HG02981 (cell line): Measurements from ENCODE around the gene CEACAM8.
"Not testable (repeated sequence)": the region's sequence is repeated elsewhere in the genome, so short reads cannot be mapped to it uniquely, and the experiment has no call there.

Experiments
- ATAC-seq: cut with Tn5 transposase; IDR thresholded peaks from one replicate; pipeline ENCODE4 v1.9.1; 2021; ENCODE audit warnings: mild to moderate bottlenecking, moderate library complexity; ENCODE audit not compliant: unreplicated experiment

CEACAM8 gene

DNA sequence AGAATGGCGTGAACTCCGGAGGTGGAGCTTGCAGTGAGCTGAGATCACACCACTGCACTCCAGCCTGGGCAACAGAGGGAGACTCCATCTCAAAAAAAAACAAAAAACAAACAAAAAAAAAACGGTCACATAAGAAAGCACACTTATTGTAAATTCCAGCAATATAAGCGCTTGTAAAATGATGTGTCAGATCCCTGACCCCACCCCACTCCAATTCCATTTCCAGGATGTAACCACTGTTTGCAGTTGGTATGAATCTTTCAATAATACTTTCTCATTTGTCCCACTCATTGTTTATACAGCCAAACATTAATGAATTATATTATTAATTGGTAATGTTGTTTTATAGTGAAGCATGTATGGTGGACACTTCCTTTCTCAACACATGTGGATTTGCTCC is 50.6 kb downstream of the CEACAM8 start:
- ATAC-seq: no peak

DNA sequence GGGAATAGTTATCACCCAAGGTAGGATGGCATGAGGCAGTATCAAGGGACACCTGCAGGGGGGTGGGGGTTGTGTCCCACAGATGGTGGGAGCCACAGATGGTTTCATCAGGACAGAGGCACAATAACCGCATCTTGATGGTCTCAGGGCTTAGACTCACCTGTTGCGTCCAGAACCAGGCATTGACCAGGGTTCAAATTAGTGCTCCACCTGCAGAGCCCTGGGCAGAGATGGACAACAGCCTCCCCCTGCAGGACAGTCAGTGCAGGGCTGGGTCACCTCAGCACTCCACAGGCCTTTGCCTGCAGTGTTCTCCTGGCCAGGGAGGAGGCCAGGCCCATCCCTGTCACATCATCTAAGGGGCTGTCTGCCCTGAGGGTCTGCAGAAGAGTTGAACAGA is 51.9 kb downstream of the CEACAM8 start:
- no peak for ATAC-seq

DNA sequence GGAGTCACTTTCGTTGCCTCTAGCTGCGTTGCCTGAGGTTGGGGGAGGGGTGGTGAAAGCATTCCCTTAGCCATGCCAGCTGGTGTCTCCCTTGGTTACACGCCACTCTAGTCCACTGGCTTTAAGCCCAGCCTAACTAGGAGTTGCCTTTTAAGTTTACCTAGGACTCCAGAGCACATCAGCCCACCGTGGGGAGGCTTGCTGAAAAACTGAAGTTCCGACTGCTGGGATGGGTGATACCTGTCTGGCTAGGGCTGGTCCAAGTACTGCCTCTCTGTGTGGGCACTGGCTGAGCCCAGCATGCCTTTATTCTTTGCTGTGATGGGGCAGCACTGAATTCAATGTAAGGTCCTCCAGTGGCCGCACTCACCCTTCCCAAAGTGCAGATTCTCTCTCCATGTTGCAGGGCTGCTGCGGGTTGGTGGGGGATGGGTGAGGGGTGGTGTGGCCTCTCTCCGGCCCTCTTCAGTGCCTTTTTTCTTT is 54.6 kb downstream of the CEACAM8 start:
- ATAC-seq: no peak

DNA sequence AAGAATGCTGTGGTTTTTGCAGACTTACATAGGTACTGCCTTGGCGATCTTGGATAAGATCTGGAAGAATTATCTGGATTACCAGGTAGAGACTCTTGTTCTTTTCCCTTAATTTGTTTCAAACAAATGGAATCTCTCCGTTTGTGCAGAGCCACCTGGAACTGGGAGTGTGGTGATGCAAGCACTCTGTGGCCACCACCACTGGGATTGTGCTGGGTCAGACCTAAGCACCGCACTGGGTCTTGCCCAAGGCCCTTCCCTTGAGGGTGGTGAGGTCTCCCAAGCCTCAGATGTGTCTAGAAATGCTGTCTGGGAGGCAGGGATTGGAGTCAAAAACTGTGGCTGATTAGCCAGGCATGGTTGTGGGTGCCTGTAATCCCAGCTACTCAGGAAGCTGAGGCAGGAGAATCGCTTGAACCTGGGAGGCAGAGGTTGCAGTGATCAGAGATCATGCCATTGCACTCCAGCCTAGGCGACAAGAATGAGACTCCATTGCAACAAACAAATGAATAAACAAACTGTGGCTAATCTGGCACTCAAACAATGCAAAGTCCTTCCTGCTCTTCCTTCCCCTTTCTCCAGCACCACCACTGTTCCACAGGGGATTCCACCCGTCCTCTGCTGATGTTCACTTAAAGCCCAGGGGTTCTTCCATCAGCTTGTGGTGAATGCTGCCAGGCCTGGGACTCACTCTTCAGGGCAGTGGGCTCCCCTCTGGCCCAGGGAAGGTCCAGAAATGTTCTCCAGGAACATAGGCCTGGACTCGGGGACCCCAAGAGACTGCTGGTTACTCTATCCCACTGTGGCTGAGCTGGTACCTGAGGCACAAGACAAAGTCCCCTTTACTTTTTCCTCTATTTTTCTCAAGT is 55.6 kb downstream of the CEACAM8 start:
- no peak for ATAC-seq

DNA sequence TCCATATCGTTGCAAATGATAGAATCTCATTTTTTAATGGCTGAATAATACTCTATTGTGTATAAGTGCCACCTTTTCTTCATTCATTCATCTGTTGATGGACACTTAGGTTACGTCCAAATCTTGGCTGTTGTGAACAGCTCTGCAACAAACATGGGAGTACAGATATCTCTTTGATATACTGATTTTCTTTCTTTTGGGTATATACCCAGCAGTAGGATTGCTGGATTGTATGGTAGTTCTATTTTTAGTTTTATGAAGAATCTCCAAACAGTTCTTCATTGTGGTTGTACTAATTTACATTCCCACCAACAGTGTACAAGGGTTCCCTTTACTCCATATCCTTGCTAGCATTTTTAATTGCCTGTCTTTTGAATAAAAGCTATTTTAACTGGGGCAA is 59.4 kb downstream of the CEACAM8 start:
- not testable (repeated sequence) for ATAC-seq

DNA sequence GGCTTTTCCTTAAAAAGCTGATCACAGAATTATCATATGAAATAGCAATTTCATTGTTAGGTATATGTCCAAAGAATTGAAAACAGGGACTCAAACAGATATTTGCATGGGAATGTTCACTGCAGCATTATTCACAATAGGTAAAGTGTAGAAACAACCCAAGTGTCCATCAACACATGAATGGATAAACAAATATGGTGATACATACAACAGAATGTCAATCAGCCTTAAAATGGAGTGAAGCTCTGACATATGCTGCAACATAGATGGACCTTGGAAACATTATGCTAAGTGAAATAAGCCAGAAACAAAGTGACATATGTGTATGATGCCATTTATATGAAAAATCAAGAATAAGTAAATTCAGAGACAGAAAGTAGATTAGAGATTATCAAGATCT is 60.3 kb downstream of the CEACAM8 start:
- ATAC-seq: no peak

DNA sequence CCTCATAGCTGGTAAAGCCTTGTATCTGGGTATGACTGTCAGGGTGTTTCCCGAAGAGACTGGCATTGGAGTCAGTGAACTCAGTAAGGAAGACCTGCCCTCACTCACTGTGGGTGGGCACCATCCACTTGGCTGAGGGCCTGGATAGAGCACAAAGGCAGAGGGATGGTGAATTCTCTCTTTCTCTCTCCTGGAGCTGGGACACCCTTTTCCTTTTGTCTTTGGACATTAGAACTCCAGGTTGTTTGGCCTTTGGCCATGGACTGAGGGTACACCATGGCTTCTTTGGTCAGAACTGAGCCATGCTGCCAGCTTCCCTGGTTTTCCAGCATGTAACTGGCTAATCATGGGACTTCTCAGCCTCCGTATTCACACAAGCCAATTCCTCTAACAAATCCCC is 61.8 kb downstream of the CEACAM8 start:
- ATAC-seq: no peak

DNA sequence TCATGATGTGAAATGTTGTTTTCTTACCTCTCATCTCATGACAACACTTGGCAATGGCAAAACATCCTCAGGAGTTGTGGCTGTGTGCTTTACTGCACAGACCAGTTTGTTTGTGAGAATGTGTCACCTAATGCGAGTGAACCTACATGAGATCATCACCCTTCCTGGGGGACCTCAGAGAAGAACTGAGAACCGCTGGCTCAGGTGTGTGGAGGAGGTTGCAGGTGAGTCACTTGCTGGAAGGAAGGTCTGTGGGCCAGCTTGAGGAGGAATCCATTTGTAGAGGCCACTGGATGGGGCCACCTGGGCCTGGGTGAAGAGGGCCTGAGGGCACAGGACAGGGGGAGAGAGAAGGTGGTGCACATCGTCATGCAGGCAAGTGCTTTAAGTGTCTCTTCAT is 63.4 kb downstream of the CEACAM8 start:
- no peak for ATAC-seq
